Tibial artery (tissue), 4 donors: Measurements from ENCODE around the gene BPIFB3.
"Not testable (repeated sequence)": the region's sequence is repeated elsewhere in the genome, so short reads cannot be mapped to it uniquely, and the experiment has no call there.

ENCODE experiments used
- DNase-seq, 2 donors: peaks; one replicate each; pipeline ENCODE4 v3.0.0-alpha.2; 2019
- H3K27ac ChIP-seq, 2 donors: fragments of 200-600 bp; sonication (generic) in 1 of 2; 1 replicate in 1 of 2; 2 replicates in 1 of 2; pipeline ENCODE4 v1.5.1; 2018 to 2019; ENCODE audit warnings: mild to moderate bottlenecking in 1 of 2
- H3K27me3 ChIP-seq, 2 donors: fragments of 200-600 bp; sonication (generic) in 1 of 2; one replicate each; pipeline versions ENCODE4 v1.5.1 to v1.6.0; 2016 to 2019
- H3K36me3 ChIP-seq, 3 donors: fragments of 200-600 bp; sonication (generic) in 2 of 3; one replicate each; pipeline ENCODE4 v1.5.1; 2016 to 2019; ENCODE audit warnings: mild to moderate bottlenecking in 2 of 3
- H3K4me1 ChIP-seq, 4 donors: fragments of 200-600 bp; sonication (generic) in 2 of 4; 1 replicate in 3 of 4; 2 replicates in 1 of 4; pipeline ENCODE4 v1.5.1; 2016 to 2019
- H3K4me3 ChIP-seq, 2 donors: fragments of 200-600 bp; sonication (generic) in 1 of 2; 1 replicate in 1 of 2; 2 replicates in 1 of 2; pipeline ENCODE4 v1.5.1; 2018 to 2019; ENCODE audit warnings: mild to moderate bottlenecking in 2 of 2
- H3K9me3 ChIP-seq, 3 donors: fragments of 200-600 bp; sonication (generic) in 1 of 3; one replicate each; pipeline ENCODE4 v1.5.1; 2016 to 2019
- intact Hi-C: fragments of 100-400 bp; cut with DNase I; formaldehyde crosslinking; loops from one replicate; pipeline ENCODE4 v1.15.0; 2023; ENCODE audit warnings: low total_unique reads
- TF ChIP-seq, protein P1 (sequence below), 2 experiments: fragments of 200-600 bp in 1 of 2; fragments of 450-650 bp in 1 of 2; IDR thresholded peaks; one replicate each; pipeline ENCODE4 v1.5.1; 2017 to 2019; ENCODE audit warnings: antibody characterized with exemption in 2 of 2, mild to moderate bottlenecking in 1 of 2, moderate library complexity in 1 of 2

BPIFB3 gene

DNA sequence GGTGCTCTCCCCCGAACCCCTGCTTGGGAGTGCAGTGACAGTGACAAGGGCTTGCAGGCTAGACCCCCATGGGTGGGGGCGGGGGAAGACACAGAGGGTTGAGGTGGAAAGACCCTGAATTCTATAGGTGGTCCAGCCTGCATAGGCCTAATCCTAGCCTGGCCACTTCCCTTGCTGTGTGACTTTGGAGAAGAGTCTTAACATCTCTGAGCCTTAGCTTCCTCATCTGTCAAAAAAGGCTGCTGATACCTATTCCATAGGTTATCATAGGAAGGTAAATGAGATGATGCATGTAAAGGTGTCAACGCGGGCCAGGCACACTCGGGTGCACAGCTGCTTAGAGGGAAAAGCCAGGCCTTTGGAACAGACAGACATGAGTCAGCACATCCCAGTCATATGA is 41.5 kb downstream of the BPIFB3 start:
- Histone ChIP-seq H3K4me1 (no peaks in the 10 kb centered on the region), H3K27ac (no peak overlapping the region), H3K9me3 (no peaks in the 10 kb centered on the region), H3K36me3 (no peaks in the 10 kb centered on the region), H3K27me3 (peaks cover 0 to 18% of the 10 kb centered on the region in 2 donors), H3K4me3 (no peak overlapping the region)
- DNase-seq, result no peak
- intact Hi-C loops, result no loop called here
- TF ChIP-seq, protein P1, sequence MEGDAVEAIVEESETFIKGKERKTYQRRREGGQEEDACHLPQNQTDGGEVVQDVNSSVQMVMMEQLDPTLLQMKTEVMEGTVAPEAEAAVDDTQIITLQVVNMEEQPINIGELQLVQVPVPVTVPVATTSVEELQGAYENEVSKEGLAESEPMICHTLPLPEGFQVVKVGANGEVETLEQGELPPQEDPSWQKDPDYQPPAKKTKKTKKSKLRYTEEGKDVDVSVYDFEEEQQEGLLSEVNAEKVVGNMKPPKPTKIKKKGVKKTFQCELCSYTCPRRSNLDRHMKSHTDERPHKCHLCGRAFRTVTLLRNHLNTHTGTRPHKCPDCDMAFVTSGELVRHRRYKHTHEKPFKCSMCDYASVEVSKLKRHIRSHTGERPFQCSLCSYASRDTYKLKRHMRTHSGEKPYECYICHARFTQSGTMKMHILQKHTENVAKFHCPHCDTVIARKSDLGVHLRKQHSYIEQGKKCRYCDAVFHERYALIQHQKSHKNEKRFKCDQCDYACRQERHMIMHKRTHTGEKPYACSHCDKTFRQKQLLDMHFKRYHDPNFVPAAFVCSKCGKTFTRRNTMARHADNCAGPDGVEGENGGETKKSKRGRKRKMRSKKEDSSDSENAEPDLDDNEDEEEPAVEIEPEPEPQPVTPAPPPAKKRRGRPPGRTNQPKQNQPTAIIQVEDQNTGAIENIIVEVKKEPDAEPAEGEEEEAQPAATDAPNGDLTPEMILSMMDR (IDR thresholded peaks at IDR 0.05), result no peak

DNA sequence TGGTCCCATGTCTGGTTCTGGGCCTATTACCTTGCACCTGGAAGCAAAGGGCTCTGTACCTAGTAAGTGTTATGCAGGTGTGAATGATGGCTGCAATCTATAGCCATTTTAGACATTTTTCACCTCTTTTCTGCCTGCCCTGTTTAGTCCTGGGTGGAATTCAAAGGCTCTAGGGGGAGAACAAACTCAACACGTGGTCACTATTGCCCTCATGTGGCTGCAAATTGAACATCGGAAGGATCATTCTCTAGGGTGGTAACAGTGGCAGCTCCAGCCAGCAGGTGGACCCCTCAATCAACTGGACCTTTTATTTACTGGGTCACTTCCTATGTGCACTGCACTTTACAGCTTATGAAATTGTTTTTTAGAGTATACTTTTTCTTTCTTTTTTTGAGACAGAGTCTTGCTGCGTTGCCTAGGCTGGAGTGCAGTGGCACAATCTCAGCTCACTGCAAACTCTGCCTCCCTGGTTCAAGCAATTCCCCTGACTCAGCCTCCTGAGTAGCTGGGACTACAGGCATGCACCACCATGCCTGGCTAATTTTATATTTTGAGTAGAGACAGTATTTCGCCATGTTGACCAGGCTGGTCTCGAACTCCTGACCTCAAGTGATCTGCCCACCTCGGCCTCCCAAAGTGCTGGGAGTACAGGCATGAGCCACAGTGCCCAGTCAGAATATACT is 42.3 kb downstream of the BPIFB3 start:
- H3K4me1 ChIP-seq, H3K27ac ChIP-seq, H3K4me3 ChIP-seq, intact Hi-C loops, DNase-seq, H3K9me3 ChIP-seq, H3K36me3 ChIP-seq: not testable (repeated sequence)
- H3K27me3 ChIP-seq, result peaks cover 0 to 18% of the 10 kb centered on the region in 2 donors
- TF ChIP-seq, protein P1 (IDR thresholded peaks at IDR 0.05), result peak in 1 of 2 experiments; percentile 14

DNA sequence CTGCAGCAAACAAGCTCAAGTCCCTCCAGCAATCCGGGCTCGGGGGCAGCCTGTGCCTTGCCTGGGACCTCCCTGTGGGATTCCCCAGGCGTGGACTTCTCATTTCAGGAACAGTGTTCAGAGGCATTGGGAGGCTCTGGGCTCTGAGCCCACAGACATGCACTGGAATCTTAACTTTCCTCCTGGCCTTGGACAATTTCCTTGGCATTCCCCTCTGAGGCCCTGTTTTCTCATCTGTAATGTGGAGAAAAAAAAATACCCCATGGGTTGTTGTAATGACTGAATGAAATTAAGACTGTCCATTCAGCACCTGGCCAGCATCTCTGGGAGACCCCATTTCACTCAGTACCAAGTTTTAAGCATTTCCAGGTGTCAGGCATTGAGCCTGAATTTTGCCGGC is 43.3 kb downstream of the BPIFB3 start:
- intact Hi-C loops, result no loop called here

DNA sequence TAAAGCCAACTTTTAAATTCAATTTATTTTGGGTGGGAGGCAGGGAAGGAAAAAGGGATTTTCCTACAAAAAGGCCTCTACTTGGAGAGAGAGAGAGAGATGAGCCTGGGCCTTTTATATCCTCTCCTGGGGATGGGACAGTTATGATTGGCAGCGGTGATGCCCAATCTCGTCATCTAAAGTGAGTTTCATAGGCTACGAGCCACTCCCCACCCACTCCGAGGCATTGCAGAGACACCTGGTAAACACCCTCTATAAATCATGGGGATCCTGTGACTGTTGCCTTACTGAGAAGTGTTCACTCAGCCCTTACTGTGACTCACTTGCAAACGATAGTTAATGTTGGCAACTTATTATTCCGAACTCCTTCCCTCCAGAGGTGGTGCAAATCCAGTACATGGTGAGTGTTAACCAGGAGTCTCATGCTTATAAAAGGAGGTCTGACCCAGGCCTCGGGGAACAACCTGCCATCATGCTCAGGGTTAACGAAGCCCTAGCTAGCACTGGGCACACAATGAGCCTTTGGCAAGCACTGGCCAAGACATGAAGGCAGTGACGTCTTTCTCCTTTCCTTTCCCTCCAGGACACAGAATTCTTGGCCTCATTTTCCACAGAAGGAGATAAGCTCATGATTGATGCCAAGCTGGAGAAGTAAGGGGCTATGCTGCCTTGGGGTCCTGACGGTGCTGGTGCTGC is 46.3 kb downstream of the BPIFB3 start:
- no peaks in the 10 kb centered on the region for H3K9me3 ChIP-seq

More for the DNA sequence above, 43.3 kb downstream of the BPIFB3 start:
- DNase-seq, result no peak
- TF ChIP-seq, protein P1 (IDR thresholded peaks at IDR 0.05), result no peak
- Histone ChIP-seq H3K27ac (no peak overlapping the region), H3K4me3 (no peak overlapping the region), H3K27me3 (peaks cover 0 to 11% of the 10 kb centered on the region in 2 donors), H3K36me3 (no peaks in the 10 kb centered on the region), H3K4me1 (no peaks in the 10 kb centered on the region), H3K9me3 (no peaks in the 10 kb centered on the region)

DNA sequence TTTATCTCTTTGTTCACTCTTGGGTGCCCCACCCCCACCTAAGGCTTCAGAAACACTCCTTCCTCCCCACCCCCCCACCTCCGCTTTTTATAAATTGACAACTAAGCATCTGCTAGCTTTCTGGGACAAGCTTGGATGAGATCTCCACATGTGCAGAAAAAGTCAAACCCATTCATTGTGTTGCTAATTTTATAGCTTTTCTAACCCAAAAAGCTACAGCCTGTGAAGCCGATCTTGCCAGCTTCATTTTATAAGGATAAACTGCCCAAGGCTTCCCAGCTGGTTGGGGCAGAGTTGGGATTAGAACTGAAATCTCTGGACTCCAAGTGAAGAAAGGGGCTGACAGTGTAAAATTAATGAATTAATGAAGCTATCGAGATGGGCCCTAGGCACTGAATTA is 49.9 kb downstream of the BPIFB3 start:
- intact Hi-C loops, result no loop called here
- H3K36me3 ChIP-seq, result no peaks in the 10 kb centered on the region
- H3K4me3 ChIP-seq, result no peak overlapping the region
- no peak overlapping the region for H3K27ac ChIP-seq
- H3K4me1 ChIP-seq, result no peaks in the 10 kb centered on the region
- H3K9me3 ChIP-seq, result no peaks in the 10 kb centered on the region
- TF ChIP-seq, protein P1 (IDR thresholded peaks at IDR 0.05), result no peak
- DNase-seq, result no peak
- H3K27me3 ChIP-seq, result peaks cover 0 to 32% of the 10 kb centered on the region in 2 donors

More for the DNA sequence above, 46.3 kb downstream of the BPIFB3 start:
- no peak overlapping the region for H3K27ac ChIP-seq
- intact Hi-C loops, result no loop called here
- no peak for DNase-seq
- H3K27me3 ChIP-seq, result peaks cover 0 to 37% of the 10 kb centered on the region in 2 donors
- no peak overlapping the region for H3K4me3 ChIP-seq
- TF ChIP-seq, protein P1 (IDR thresholded peaks at IDR 0.05), result no peak
- no peaks in the 10 kb centered on the region for H3K4me1 ChIP-seq
- no peaks in the 10 kb centered on the region for H3K36me3 ChIP-seq
